Tibial nerve (tissue), 3 donors: ENCODE results near the gene COL25A1.

Experiments used
- CTCF ChIP-seq, 5 experiments: fragments of 200-600 bp in 3 of 5; fragments of 450-650 bp in 2 of 5; sonication (generic) in 3 of 5; IDR thresholded peaks; one replicate each; pipeline ENCODE4 v1.5.1; 2016 to 2019; ENCODE audit warnings: antibody characterized with exemption in 5 of 5, mild to moderate bottlenecking in 3 of 5, moderate library complexity in 2 of 5
- POLR2A ChIP-seq, 2 donors: fragments of 450-650 bp; IDR thresholded peaks; one replicate each; pipeline ENCODE4 v1.6.1; 2017; ENCODE audit warnings: antibody characterized with exemption in 2 of 2, mild to moderate bottlenecking in 2 of 2, moderate library complexity in 2 of 2

GRCh38 chr4:109214622-109215301, 87.7 kb downstream of the COL25A1 start:
- TF ChIP-seq CTCF (IDR thresholded peaks at IDR 0.05) (no peak), POLR2A (IDR thresholded peaks at IDR 0.05) (no peak)
